ENCODE results near the gene CD300LG.
A peak's percentile ranks its signal among the peaks of the same experiment; 100 is the strongest.
"Not testable (repeated sequence)": the region's sequence is repeated elsewhere in the genome, so short reads cannot be mapped to it uniquely, and the experiment has no call there.

Gene CD300LG

GRCh38 chr17:43826206-43826605 lies 20.8 kb upstream of the CD300LG start:
- no peak for DNase-seq

DNA sequence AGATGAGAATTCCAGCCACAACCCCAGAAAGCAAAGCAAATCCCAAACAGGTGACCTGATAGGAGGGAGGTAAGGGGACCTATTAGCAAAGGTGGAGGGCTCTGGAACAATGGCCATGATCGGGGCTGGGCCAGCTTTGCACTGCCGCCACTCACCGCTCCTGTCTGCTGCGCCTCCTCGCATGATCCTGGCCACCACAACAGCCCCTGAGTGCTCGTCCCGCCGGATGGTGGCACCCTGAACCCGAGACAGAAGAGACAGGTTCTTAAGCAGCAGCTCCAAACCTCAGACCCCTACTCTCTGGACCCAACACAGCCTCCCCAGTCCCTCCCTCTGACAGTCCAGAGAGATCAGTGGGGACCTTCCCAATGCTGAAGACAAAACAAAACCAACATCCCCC lies 19.4 kb upstream of the CD300LG start:
- no peak for DNase-seq

GRCh38 chr17:43829738-43830137 lies 17.2 kb upstream of the CD300LG start:
- DNase-seq = no peak

DNA sequence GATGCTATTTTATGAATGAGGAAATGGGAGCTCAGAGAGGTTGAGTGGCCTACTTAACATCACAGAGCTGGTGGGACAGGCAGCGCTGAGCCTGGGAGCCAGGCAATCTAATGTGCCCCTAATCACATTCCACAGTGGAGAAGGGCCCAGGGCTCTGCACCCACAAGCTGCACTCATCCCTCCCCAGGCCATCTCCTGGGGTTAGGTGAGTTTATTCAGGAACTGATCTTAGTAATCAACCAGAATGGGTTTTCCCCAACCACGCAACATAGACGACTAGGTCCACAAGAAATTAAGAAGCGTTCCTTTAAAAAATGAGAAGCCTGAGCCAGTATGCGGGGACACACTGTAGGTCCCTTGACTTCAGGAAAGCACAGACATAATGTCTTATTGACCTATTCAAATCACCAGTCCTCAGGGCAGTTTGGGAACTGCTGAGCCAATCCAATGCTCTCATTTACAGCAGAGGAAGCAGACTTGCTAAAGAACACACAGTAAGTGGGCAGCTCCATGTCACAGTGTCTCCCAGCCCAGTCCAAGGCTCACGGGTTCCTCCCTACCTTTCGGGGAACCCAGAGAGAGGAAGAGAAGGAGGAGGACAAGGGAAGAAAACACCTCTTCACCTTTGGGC lies 16.4 kb upstream of the CD300LG start:
- DNase-seq = no peak

DNA sequence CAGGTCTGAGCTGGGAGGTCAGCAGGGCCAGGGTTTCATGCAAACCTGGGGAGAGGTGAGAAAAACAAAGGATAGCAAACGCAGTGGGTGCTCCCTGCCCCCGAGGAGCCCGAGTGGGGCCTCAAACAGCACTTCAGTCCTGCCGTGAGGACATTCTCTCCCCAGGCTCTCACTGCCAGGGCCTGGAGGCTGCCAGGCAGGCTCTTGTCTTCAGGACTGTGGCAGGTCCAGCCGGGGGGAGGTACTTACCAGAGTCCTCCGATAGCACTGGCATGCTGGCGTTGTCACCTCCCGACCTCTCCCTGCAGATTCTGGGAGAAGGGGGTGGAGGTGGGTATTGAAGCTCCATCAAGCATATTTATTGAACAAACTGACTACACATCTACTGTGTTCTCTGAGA lies 15.3 kb upstream of the CD300LG start:
- no peak for DNase-seq

- DNase-seq = no peak
These were observed 14.6 kb upstream of the CD300LG start for GRCh38 chr17:43832168-43832975.

- peak in 5 of 6 experiments; percentile 22 to 43 (median 33) for DNase-seq
These were observed 13.8 kb upstream of the CD300LG start, which contains the start of gene MPP3 for GRCh38 chr17:43832976-43833829. MPP3 (minus strand) TSS chr17:43833146; CDS start chr17:43831906, 1,240 bp downstream.

DNA sequence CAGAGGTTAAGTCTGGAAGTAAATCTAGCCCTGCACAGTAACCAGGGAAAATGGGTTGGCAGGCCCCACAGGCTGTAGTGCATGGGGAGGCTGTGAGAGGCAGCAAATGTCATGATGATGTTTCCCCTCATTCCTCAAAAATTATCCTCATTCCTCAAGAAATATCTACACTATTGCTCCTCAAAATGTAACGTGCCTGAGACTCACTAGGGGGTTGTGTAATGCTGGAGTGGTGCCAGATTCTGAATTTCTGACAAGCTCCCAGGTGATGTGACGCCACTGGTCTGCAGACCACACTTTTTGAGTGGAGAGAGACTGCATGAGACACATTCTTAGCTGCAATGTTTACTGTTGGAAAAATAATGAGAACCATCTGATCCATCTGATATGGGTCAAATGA lies 12.9 kb upstream of the CD300LG start:
- no peak for DNase-seq

DNA sequence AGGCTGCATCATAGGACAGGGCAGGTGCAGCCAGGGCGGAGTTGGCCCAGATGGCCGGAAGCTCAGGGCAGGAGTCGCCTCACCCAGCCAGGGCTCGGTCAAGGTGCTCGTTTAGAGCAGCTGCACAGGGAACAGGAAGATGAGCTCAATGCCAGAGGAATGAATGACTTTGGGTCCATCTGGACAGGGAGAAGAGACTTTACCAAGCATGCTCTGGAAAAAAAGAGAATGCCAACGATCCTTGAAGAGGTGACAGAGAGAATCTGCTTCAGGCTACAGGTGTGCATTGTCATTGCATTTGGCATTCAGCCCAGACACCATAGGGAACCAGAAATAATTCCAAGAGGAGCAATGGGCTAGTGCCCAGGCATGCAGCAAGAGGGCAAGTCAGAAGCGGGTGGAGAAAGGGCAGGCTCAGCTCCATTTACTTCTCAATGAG lies 7.3 kb upstream of the CD300LG start:
- DNase-seq = no peak

DNA sequence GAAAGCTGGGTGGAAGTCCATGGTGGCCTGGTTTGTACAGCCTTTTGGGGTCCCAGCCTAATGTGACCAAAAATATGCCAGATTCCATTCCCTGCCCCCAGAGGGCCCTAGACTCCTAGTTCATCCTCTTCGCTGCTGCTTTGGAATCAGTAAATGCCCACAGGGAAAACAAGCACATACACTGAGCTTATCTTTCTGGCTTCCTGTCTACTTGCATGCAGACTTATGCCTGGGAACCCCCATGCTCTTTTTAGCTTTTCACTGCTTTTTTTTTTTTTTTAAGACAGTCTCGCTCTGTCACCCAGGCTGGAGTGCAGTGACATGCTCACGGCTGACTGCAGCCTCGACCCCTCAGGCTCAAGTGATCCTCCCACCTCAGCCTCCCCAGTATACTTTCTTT lies 6.2 kb upstream of the CD300LG start:
- DNase-seq = no peak

DNA sequence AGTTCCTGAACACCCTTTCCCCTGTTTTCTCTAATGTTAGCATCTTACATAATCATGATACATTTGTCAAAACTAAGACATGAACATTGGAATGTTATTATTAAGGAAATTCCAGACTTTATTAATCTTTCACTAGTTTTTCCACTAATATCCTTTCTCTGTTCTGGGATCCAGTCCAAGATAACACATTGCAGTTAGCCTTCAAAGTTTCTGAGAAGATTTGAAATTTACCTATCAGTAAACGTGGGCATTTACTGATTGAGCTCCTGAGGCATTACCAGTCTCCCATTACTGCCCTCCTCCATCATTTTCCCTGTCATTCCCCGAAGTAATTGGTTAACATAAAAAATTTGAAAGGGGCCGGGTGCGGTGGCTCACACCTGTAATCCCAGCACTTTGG lies 5.7 kb upstream of the CD300LG start:
- DNase-seq = no peak

DNA sequence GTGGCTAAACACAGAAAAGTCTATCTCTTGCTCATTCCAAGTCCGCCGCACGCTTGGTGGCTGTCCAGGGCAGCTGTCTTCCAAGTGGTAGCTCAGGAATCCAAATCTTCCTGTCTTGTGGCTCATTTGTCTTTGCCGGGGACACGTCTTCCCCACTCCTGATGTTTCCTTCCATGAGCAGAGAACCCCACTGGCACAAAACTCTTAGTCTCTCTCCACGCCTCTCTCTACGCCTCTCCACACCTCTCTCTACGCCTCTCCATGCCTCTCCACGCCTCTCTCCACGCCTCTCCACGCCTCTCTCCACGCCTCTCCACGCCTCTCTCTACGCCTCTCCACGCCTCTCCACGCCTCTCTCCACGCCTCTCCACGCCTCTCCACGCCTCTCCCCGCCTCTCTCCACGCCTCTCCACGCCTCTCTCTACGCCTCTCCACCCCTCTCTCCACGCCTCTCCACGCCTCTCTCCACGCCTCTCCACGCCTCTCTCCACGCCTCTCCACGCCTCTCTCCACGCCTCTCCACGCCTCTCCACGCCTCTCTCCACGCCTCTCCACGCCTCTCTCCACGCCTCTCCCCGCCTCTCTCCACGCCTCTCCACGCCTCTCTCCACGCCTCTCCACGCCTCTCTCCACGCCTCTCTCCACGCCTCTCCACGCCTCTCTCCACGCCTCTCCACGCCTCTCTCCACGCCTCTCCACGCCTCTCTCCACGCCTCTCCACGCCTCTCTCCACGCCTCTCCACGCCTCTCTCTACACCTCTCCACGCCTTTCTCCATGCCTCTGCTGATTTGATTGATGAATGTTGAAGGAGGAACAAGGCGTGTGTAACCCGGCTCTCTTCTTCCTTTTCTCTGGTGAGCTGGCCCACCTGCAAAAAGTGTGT lies 4.6 kb upstream of the CD300LG start:
- not testable (repeated sequence) for DNase-seq

DNA sequence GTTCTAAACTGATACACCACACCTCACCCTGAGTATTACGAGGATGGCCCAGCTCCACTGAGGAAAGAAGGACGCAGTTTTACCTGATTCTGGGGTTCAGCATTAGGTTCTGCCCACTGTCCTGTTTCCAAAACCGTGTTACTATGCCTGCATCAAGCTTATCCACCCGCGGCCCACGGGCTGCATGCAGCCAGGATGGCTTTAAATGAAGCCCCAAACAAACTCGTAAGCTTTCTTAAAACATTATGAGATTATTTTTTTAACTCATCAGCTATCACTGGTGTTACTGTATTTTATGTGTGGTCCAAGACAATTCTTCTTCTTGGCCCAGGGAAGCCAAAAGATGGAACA lies 4.0 kb upstream of the CD300LG start:
- DNase-seq = no peak

DNA sequence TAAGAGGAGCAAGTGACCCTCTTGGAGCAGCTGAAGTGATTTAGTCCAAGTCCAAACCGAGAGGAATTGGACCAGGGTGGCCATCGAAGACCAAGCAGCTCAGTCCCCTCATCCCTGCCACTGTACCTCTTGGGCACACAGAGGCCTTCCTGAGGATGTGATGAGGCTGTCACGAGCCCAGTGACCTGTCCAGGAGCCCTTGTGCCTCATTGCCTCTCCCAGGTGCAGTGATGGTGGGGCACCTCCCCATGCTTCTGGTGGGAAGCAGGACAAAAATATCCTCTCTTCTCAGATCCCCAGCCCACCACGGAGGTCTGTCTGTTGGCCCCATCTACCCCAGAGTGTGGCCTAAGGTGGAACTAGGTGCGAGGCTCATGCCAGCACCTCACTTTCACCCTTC lies 2.7 kb upstream of the CD300LG start:
- no peak for DNase-seq

- no peak for DNase-seq
These were observed 1.2 kb upstream of the CD300LG start for GRCh38 chr17:43845766-43846165.

DNA sequence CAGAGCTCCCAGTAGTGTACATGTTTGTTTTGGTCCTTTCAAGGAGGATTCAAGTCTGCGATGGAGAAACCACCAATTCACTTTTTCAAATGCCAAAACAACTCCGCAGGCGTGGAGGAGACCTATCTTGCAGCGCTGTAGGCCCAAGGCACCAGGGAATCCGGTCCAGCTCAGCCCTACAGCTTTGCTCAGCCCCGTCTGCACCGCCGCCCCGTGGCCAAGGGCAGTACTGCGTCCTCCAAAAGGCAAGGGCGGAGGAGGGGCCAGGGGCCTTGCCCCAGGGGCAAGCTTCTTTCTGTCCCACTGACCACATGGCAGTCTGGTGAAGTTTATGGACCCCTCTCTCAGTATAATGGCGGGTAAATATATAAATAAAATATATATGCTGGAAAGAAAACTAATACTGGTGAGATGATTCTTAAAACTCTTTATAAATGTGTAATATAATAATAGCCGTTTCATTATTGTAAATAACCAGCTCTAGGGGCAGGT lies 709 bp upstream of the CD300LG start:
- DNase-seq = peak; percentile 36 to 69 (median 60)

- no peak for DNase-seq
These were observed 1.6 kb downstream of the CD300LG start for GRCh38 chr17:43848601-43849000.

DNA sequence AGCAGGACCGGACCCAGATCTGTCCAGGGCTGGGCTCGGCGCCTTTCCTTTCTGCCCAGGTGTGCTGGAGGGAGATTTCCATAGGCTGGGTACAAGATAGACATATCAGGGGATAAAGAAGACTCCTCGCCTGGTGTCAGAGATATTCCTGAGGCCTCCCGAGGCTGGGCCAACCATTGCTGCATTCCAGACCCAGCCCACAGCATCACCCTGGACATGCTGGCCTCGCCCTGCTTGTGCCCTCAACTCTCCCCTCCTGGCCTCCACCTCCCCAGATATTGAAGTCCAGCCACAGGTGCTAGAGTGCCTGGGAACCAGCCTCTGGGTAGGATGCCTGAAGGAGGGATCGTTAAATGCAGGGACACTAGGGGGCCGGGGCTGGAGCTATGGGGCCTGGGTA lies 2.1 kb downstream of the CD300LG start:
- DNase-seq = no peak

DNA sequence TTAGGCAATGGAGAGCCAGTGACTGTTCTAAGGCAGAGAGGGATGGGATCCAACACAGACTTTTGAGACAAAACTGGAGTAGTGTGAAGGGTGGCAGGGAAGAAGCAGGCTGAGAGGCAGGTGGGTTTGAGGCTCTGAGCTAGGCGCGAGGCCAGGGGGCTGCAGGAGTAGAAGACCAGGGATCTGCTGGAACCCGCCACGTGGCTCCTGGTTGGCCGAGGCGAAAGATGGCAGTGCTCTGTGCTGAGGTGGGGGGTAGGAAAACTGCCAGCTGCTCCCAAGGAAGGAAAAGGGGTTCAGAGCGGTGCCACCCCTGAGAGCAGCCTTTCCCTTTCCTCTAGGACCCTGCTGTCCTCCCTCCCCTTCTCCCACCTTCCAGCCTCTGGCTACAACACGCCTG lies 5.6 kb downstream of the CD300LG start:
- no peak for DNase-seq

- no peak for DNase-seq
These were observed 6.6 kb downstream of the CD300LG start for GRCh38 chr17:43853546-43853945.

DNA sequence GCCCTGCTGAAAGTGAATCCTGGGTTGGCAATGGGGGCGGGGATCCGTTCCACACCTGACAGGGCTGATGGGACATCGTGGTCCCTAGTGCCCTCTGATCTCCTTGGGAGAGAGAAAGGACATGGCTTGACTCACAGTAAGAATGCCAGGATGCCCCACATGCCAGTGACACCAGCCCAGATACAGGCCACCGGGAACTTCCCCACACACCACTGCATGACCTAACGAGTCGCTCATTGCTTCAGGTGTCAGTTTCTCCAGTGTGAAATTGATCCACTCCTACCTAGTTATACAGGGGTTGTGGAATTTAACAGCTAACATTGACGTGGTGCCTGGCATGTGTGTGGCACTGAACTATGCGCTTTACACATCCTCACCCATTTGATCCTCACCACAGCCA lies 7.5 kb downstream of the CD300LG start:
- no peak for DNase-seq

DNA sequence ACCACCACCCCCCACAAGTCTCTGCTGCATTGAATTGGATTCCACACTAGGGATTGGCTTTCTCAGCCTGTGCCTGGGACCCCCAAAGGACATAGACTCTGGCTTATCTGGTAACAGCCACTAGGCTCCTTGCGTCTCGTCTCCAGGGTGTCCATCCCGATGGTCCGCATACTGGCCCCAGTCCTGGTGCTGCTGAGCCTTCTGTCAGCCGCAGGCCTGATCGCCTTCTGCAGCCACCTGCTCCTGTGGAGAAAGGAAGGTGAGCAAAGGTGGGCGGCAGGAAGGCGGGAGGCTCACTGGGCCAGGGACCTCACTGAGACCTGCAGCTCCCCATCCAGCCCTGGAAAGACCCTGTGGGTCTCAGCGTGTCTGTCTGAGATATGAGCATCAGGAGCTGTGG lies 8.1 kb downstream of the CD300LG start:
- DNase-seq = no peak

Measured in stimulated activated naive CD4-positive, alpha-beta T cell (primary cell).